ENCODE data around the gene CLTRN.

The CLTRN gene

DNA sequence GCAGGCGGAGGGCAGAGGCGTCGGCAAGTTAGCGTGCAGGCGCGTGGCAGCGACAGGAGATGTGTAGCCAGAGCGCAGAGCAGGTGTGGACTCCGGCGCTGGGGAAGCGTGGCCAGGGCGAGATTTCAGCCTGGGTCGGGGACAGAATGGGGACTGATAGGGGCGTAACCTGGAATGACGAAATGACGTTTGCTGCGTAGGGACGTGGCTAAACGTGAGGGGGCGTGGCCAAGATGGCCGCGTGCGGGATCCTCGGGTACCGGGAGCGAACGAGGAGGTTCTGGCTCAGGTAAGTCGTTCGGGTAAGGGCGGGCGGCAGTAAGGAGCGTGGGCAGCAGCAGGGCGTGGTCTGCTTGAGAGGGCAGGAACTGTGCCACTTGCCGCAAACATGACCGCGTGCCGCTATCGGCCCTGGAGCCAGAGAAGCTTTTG lies 10.9 kb upstream of the CLTRN start (continued):
- TF ChIP-seq, protein P1, sequence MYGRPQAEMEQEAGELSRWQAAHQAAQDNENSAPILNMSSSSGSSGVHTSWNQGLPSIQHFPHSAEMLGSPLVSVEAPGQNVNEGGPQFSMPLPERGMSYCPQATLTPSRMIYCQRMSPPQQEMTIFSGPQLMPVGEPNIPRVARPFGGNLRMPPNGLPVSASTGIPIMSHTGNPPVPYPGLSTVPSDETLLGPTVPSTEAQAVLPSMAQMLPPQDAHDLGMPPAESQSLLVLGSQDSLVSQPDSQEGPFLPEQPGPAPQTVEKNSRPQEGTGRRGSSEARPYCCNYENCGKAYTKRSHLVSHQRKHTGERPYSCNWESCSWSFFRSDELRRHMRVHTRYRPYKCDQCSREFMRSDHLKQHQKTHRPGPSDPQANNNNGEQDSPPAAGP (tag by site-specific recombination; IDR thresholded peaks at IDR 0.05) = no peak
- TF ChIP-seq ZNF48 (tag by site-specific recombination; IDR thresholded peaks at IDR 0.05) (no peak), ZNF211 (tag by site-specific recombination; IDR thresholded peaks at IDR 0.05; ENCODE audit: low read depth) (no peak), SCRT1 (tag by site-specific recombination; IDR thresholded peaks at IDR 0.05; ENCODE audit: borderline replicate concordance) (no peak), MZF1 (tag by site-specific recombination; IDR thresholded peaks at IDR 0.05; ENCODE audit: borderline replicate concordance) (no peak), ZNF560 (tag by site-specific recombination; IDR thresholded peaks at IDR 0.05; ENCODE audit: borderline replicate concordance) (no peak), GLI2 (tag by site-specific recombination; IDR thresholded peaks at IDR 0.05; ENCODE audit: borderline replicate concordance, low read depth) (no peak), ZNF530 (tag by site-specific recombination; IDR thresholded peaks at IDR 0.05; ENCODE audit: low read depth) (no peak), FEZF1 (tag by site-specific recombination; IDR thresholded peaks at IDR 0.05) (no peak), ZNF24 (tag by site-specific recombination; IDR thresholded peaks at IDR 0.05) (no peak), ZNF239 (tag by site-specific recombination; IDR thresholded peaks at IDR 0.05) (no peak), ZFP69B (tag by site-specific recombination; IDR thresholded peaks at IDR 0.05) (no peak), ZNF621 (tag by site-specific recombination; IDR thresholded peaks at IDR 0.05) (no peak), ZFP41 (tag by site-specific recombination; IDR thresholded peaks at IDR 0.05; ENCODE audit: borderline replicate concordance) (no peak)
- TF ChIP-seq, protein P2, sequence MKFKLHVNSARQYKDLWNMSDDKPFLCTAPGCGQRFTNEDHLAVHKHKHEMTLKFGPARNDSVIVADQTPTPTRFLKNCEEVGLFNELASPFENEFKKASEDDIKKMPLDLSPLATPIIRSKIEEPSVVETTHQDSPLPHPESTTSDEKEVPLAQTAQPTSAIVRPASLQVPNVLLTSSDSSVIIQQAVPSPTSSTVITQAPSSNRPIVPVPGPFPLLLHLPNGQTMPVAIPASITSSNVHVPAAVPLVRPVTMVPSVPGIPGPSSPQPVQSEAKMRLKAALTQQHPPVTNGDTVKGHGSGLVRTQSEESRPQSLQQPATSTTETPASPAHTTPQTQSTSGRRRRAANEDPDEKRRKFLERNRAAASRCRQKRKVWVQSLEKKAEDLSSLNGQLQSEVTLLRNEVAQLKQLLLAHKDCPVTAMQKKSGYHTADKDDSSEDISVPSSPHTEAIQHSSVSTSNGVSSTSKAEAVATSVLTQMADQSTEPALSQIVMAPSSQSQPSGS (tag by site-specific recombination; IDR thresholded peaks at IDR 0.05; ENCODE audit: low read depth) = peak; percentile 51
- TF ChIP-seq, protein P3, sequence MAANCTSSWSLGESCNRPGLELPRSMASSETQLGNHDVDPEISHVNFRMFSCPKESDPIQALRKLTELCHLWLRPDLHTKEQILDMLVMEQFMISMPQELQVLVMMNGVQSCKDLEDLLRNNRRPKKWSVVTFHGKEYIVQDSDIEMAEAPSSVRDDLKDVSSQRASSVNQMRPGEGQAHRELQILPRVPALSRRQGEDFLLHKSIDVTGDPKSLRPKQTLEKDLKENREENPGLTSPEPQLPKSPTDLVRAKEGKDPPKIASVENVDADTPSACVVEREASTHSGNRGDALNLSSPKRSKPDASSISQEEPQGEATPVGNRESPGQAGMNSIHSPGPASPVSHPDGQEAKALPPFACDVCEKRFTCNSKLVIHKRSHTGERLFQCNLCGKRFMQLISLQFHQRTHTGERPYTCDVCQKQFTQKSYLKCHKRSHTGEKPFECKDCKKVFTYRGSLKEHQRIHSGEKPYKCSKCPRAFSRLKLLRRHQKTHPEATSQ (tag by site-specific recombination; IDR thresholded peaks at IDR 0.05) = no peak
- TF ChIP-seq, protein P4, sequence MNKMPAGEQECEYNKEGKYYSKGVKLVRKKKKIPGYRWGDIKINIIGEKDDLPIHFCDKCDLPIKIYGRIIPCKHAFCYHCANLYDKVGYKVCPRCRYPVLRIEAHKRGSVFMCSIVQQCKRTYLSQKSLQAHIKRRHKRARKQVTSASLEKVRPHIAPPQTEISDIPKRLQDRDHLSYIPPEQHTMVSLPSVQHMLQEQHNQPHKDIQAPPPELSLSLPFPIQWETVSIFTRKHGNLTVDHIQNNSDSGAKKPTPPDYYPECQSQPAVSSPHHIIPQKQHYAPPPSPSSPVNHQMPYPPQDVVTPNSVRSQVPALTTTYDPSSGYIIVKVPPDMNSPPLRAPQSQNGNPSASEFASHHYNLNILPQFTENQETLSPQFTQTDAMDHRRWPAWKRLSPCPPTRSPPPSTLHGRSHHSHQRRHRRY (tag by site-specific recombination; IDR thresholded peaks at IDR 0.05) = no peak
- TF ChIP-seq, protein P5, sequence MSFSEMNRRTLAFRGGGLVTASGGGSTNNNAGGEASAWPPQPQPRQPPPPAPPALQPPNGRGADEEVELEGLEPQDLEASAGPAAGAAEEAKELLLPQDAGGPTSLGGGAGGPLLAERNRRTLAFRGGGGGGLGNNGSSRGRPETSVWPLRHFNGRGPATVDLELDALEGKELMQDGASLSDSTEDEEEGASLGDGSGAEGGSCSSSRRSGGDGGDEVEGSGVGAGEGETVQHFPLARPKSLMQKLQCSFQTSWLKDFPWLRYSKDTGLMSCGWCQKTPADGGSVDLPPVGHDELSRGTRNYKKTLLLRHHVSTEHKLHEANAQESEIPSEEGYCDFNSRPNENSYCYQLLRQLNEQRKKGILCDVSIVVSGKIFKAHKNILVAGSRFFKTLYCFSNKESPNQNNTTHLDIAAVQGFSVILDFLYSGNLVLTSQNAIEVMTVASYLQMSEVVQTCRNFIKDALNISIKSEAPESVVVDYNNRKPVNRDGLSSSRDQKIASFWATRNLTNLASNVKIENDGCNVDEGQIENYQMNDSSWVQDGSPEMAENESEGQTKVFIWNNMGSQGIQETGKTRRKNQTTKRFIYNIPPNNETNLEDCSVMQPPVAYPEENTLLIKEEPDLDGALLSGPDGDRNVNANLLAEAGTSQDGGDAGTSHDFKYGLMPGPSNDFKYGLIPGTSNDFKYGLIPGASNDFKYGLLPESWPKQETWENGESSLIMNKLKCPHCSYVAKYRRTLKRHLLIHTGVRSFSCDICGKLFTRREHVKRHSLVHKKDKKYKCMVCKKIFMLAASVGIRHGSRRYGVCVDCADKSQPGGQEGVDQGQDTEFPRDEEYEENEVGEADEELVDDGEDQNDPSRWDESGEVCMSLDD (tag by site-specific recombination; IDR thresholded peaks at IDR 0.05) = no peak
- TF ChIP-seq, protein P6, sequence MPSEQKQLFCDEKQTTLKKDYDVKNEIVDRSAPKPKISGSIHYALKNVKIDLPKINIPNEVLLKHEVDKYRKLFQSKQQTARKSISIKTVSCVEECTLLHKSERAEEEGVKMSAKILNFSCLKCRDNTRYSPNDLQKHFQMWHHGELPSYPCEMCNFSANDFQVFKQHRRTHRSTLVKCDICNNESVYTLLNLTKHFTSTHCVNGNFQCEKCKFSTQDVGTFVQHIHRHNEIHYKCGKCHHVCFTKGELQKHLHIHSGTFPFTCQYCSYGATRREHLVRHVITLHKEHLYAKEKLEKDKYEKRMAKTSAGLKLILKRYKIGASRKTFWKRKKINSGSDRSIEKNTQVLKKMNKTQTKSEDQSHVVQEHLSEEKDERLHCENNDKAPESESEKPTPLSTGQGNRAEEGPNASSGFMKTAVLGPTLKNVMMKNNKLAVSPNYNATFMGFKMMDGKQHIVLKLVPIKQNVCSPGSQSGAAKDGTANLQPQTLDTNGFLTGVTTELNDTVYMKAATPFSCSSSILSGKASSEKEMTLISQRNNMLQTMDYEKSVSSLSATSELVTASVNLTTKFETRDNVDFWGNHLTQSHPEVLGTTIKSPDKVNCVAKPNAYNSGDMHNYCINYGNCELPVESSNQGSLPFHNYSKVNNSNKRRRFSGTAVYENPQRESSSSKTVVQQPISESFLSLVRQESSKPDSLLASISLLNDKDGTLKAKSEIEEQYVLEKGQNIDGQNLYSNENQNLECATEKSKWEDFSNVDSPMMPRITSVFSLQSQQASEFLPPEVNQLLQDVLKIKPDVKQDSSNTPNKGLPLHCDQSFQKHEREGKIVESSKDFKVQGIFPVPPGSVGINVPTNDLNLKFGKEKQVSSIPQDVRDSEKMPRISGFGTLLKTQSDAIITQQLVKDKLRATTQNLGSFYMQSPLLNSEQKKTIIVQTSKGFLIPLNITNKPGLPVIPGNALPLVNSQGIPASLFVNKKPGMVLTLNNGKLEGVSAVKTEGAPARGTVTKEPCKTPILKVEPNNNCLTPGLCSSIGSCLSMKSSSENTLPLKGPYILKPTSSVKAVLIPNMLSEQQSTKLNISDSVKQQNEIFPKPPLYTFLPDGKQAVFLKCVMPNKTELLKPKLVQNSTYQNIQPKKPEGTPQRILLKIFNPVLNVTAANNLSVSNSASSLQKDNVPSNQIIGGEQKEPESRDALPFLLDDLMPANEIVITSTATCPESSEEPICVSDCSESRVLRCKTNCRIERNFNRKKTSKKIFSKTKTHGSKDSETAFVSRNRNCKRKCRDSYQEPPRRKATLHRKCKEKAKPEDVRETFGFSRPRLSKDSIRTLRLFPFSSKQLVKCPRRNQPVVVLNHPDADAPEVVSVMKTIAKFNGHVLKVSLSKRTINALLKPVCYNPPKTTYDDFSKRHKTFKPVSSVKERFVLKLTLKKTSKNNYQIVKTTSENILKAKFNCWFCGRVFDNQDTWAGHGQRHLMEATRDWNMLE (tag by site-specific recombination; conservative IDR thresholded peaks at IDR 0.05; ENCODE audit: low read depth) = no peak
- TF ChIP-seq, protein P7, sequence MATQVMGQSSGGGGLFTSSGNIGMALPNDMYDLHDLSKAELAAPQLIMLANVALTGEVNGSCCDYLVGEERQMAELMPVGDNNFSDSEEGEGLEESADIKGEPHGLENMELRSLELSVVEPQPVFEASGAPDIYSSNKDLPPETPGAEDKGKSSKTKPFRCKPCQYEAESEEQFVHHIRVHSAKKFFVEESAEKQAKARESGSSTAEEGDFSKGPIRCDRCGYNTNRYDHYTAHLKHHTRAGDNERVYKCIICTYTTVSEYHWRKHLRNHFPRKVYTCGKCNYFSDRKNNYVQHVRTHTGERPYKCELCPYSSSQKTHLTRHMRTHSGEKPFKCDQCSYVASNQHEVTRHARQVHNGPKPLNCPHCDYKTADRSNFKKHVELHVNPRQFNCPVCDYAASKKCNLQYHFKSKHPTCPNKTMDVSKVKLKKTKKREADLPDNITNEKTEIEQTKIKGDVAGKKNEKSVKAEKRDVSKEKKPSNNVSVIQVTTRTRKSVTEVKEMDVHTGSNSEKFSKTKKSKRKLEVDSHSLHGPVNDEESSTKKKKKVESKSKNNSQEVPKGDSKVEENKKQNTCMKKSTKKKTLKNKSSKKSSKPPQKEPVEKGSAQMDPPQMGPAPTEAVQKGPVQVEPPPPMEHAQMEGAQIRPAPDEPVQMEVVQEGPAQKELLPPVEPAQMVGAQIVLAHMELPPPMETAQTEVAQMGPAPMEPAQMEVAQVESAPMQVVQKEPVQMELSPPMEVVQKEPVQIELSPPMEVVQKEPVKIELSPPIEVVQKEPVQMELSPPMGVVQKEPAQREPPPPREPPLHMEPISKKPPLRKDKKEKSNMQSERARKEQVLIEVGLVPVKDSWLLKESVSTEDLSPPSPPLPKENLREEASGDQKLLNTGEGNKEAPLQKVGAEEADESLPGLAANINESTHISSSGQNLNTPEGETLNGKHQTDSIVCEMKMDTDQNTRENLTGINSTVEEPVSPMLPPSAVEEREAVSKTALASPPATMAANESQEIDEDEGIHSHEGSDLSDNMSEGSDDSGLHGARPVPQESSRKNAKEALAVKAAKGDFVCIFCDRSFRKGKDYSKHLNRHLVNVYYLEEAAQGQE (tag by site-specific recombination; IDR thresholded peaks at IDR 0.05) = no peak
